Aorta (tissue), 5 donors: ENCODE results near the gene VPS13C. TPM values are rescaled to one million over a fixed set of nuclear protein-coding genes. Genes with fewer than 3 reads are reported as not detected.

Source experiments
- ATAC-seq: fragments of 200-7000 bp; cut with Tn5 transposase; one replicate; pipeline ENCODE4 v1.9.1; 2022; ENCODE audit warnings: moderate library complexity; ENCODE audit not compliant: low FRiP score
- DNase-seq, 2 donors: peaks; one replicate each; pipeline ENCODE4 v3.0.0-alpha.2; 2020
- H3K27ac ChIP-seq, 2 donors: one replicate each; pipeline ENCODE4 v1.5.1; 2013; ENCODE audit warnings: low read length in 2 of 2, mild to moderate bottlenecking in 2 of 2, moderate library complexity in 2 of 2, control low read depth in 1 of 2, inconsistent platforms in 1 of 2, low read depth in 1 of 2
- H3K27me3 ChIP-seq, 2 donors: one replicate each; pipeline ENCODE4 v1.6.1; 2013; ENCODE audit warnings: control low read depth in 1 of 2, low read length in 1 of 2, mild to moderate bottlenecking in 1 of 2, moderate library complexity in 1 of 2; ENCODE audit not compliant: insufficient read depth in 2 of 2, control insufficient read depth in 1 of 2
- H3K36me3 ChIP-seq, 2 donors: one replicate each; pipeline ENCODE4 v1.6.1; 2013; ENCODE audit warnings: control low read depth in 1 of 2, low read length in 1 of 2, mild to moderate bottlenecking in 1 of 2; ENCODE audit not compliant: insufficient read depth in 2 of 2, control insufficient read depth in 1 of 2
- H3K4me1 ChIP-seq, 2 donors: one replicate each; pipeline ENCODE4 v1.6.1; 2013; ENCODE audit warnings: low read length in 2 of 2, control low read depth in 1 of 2, mild to moderate bottlenecking in 1 of 2, moderate library complexity in 1 of 2; ENCODE audit not compliant: insufficient read depth in 2 of 2, control insufficient read depth in 1 of 2
- H3K4me3 ChIP-seq, 2 donors: one replicate each; pipeline ENCODE4 v1.5.1; 2013; ENCODE audit warnings: low read length in 2 of 2, control low read depth in 1 of 2, mild to moderate bottlenecking in 1 of 2
- H3K9me3 ChIP-seq: one replicate; pipeline ENCODE4 v1.6.1; 2013; ENCODE audit warnings: mild to moderate bottlenecking, low read length; ENCODE audit not compliant: control insufficient read depth
- WGBS, 2 donors: extraction: QIAGEN DNeasy Blood & Tissue Kit; methylation state at CpG; one replicate each; pipeline ENCODE4 v1.1.7; 2013; 5-methylcytosine and 5-hydroxymethylcytosine counted together
- intact Hi-C, 2 donors: fragments of 100-400 bp; cut with DNase I; formaldehyde crosslinking; loops; one replicate each; pipeline versions ENCODE4 v1.14.2 to v1.15.0; 2022
- polyA plus RNA-seq, 2 donors: library from polyadenylated mRNA; stranded (reverse); fragments of 200-250 nt; gene quantifications; one replicate each; pipeline ENCODE4 v1.2.3, GENCODE V29; 2013
- total RNA-seq, 2 donors: library from RNA; stranded (reverse); fragmentation: NEBNext Ultra II Directional; extraction: Animal tissue kit (Norgen Biotek cat#: 25700); gene quantifications; one replicate each; pipeline ENCODE4 v1.2.1, GENCODE V29; 2021
- donor health status: healthy with polysubstance abuse.
- donor health status: Bipolar disorder and iron deficiency.
- donor health status: DM: no; HTN: no; CAD: no.
- donor health status: DM: no; HTN: no; CAD: no.
- donor health status: DM: yes; HTN: yes; CAD: no.

The VPS13C gene
- total and polyA plus RNA-seq, 4 donors, result 3.1 to 123 (median 60.6) TPM

- DNase-seq, result peak; percentile 81 to 93
- ATAC-seq, result peak; percentile 87
- Histone ChIP-seq H3K4me1 (no peaks in the 10 kb centered on the region), H3K9me3 (no peaks in the 10 kb centered on the region), H3K4me3 (no peak overlapping the region), H3K27me3 (no peaks in the 10 kb centered on the region), H3K36me3 (no peaks in the 10 kb centered on the region), H3K27ac (no peak overlapping the region)
- WGBS, 2 donors, result 27% methylated on average over 16 of the region's 16 CpGs
- intact Hi-C loops, result loop anchor here (5.0 to 10.0 kb wide), 3 partner anchors 1247 to 1329 kb away; no protein-coding TSS in a partner anchor
Measured at GRCh38 chr15:61834076-61834697, 226.1 kb downstream of the VPS13C start.

DNA sequence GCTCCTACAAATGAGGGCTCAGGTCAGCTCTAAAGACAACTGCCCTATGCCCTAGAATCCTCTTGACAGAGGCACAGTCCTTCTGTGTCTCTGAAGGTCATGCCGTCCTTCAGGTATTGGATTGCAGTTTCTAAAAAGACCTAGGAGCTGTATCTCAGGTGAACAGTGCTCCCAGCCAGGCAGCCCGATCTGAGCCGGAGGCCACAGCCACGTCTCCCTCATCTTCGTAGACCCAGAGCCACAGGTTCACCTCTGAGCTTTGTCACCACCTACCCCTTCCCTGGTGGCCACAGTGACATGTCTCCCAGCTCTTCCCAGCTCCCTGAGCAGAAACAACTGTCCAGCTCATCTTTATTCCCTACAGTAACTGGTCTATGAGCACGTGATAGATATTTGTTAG lies 228.0 kb downstream of the VPS13C start:
- H3K27ac ChIP-seq, result no peak overlapping the region
- H3K27me3 ChIP-seq, result no peaks in the 10 kb centered on the region
- H3K4me3 ChIP-seq, result no peak overlapping the region
- no peak for ATAC-seq
- no peaks in the 10 kb centered on the region for H3K4me1 ChIP-seq
- no peaks in the 10 kb centered on the region for H3K9me3 ChIP-seq
- DNase-seq, result no peak
- WGBS, 2 donors, result 90 to 91% methylated on average over 6 of the region's 6 CpGs
- intact Hi-C loops, result loop anchor here (5.0 to 10.0 kb wide), 3 partner anchors 1245 to 1327 kb away; no protein-coding TSS in a partner anchor
- H3K36me3 ChIP-seq, result no peaks in the 10 kb centered on the region

- WGBS, 2 donors, result 73 to 83% methylated on average over 10 of the region's 10 CpGs
- H3K9me3 ChIP-seq, result no peaks in the 10 kb centered on the region
- no peak overlapping the region for H3K27ac ChIP-seq
- no peaks in the 10 kb centered on the region for H3K27me3 ChIP-seq
- no peak for DNase-seq
- no peaks in the 10 kb centered on the region for H3K4me1 ChIP-seq
- no peak overlapping the region for H3K4me3 ChIP-seq
- no peaks in the 10 kb centered on the region for H3K36me3 ChIP-seq
- no peak for ATAC-seq
- intact Hi-C loops, result loop anchor here (5.0 to 10.0 kb wide), 3 partner anchors 1244 to 1327 kb away; no protein-coding TSS in a partner anchor
Measured at GRCh38 chr15:61831505-61831921, 228.7 kb downstream of the VPS13C start.

GRCh38 chr15:61830536-61831330 lies 229.5 kb downstream of the VPS13C start:
- H3K4me1 ChIP-seq, result no peaks in the 10 kb centered on the region
- H3K9me3 ChIP-seq, result no peaks in the 10 kb centered on the region
- no peaks in the 10 kb centered on the region for H3K27me3 ChIP-seq
- WGBS, 2 donors, result 89 to 91% methylated on average over 11 to 12 of the region's 12 CpGs
- ATAC-seq (no peak), DNase-seq (no peak)
- no peak overlapping the region for H3K27ac ChIP-seq
- H3K36me3 ChIP-seq, result no peaks in the 10 kb centered on the region
- H3K4me3 ChIP-seq, result no peak overlapping the region
- intact Hi-C loops, result loop anchor here (5.0 to 10.0 kb wide), 3 partner anchors 1243 to 1326 kb away; no protein-coding TSS in a partner anchor

- no peak overlapping the region for H3K4me3 ChIP-seq
- H3K36me3 ChIP-seq, result no peaks in the 10 kb centered on the region
- H3K27ac ChIP-seq, result no peak overlapping the region
- ATAC-seq, result no peak
- no peaks in the 10 kb centered on the region for H3K27me3 ChIP-seq
- DNase-seq, result no peak
- WGBS, 2 donors, result 52 to 65% methylated on average over 7 of the region's 7 CpGs
- H3K4me1 ChIP-seq, result no peaks in the 10 kb centered on the region
- H3K9me3 ChIP-seq, result no peaks in the 10 kb centered on the region
- intact Hi-C loops, result no loop called here
Measured at GRCh38 chr15:61829514-61829889, 230.7 kb downstream of the VPS13C start.

GRCh38 chr15:61828860-61829513 lies 231.3 kb downstream of the VPS13C start:
- WGBS, 2 donors, result 51 to 57% methylated on average over 6 of the region's 6 CpGs

DNA sequence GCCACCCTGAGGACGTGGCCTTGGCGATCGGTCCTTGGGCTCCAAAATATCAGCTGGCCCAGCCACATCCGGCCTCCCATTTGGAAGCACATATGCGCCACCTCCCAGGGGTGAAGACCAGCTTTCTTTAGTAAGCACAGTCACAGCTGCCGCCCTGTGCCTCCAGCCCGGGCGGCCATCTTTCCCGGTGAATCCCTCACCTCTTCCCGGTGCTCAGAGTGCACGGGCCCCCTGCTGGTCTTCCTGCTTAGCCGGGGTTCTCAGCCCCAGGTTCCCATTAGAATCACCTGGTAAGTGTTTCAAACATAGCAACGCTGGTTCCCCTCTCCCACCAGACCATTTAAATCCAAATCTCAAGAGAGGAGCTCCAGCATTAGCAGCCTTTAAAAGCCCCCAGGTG lies 232.2 kb downstream of the VPS13C start:
- DNase-seq, result no peak
- intact Hi-C loops, result no loop called here
- H3K27me3 ChIP-seq, result no peaks in the 10 kb centered on the region
- H3K36me3 ChIP-seq, result no peaks in the 10 kb centered on the region
- ATAC-seq, result no peak
- H3K4me1 ChIP-seq, result no peaks in the 10 kb centered on the region
- H3K9me3 ChIP-seq, result no peaks in the 10 kb centered on the region
- no peak overlapping the region for H3K4me3 ChIP-seq
- 91 to 93% methylated on average over 13 of the region's 13 CpGs for WGBS, 2 donors
- H3K27ac ChIP-seq, result no peak overlapping the region

More at GRCh38 chr15:61828860-61829513, 231.3 kb downstream of the VPS13C start:
- no peaks in the 10 kb centered on the region for H3K4me1 ChIP-seq
- no peak overlapping the region for H3K27ac ChIP-seq
- H3K9me3 ChIP-seq, result no peaks in the 10 kb centered on the region
- no peak for ATAC-seq
- H3K27me3 ChIP-seq, result no peaks in the 10 kb centered on the region
- no peaks in the 10 kb centered on the region for H3K36me3 ChIP-seq
- no peak for DNase-seq
- intact Hi-C loops, result no loop called here
- H3K4me3 ChIP-seq, result no peak overlapping the region

GRCh38 chr15:61827131-61827530 lies 233.1 kb downstream of the VPS13C start:
- H3K4me3 ChIP-seq, result no peak overlapping the region
- intact Hi-C loops, result no loop called here
- H3K27me3 ChIP-seq, result no peaks in the 10 kb centered on the region
- H3K9me3 ChIP-seq, result no peaks in the 10 kb centered on the region
- no peaks in the 10 kb centered on the region for H3K36me3 ChIP-seq
- WGBS, 2 donors, result 85 to 94% methylated on average over 1 of the region's 1 CpG
- no peak for ATAC-seq
- no peaks in the 10 kb centered on the region for H3K4me1 ChIP-seq
- DNase-seq, result no peak
- no peak overlapping the region for H3K27ac ChIP-seq
